ENCODE data around the gene AUH.

DNA sequence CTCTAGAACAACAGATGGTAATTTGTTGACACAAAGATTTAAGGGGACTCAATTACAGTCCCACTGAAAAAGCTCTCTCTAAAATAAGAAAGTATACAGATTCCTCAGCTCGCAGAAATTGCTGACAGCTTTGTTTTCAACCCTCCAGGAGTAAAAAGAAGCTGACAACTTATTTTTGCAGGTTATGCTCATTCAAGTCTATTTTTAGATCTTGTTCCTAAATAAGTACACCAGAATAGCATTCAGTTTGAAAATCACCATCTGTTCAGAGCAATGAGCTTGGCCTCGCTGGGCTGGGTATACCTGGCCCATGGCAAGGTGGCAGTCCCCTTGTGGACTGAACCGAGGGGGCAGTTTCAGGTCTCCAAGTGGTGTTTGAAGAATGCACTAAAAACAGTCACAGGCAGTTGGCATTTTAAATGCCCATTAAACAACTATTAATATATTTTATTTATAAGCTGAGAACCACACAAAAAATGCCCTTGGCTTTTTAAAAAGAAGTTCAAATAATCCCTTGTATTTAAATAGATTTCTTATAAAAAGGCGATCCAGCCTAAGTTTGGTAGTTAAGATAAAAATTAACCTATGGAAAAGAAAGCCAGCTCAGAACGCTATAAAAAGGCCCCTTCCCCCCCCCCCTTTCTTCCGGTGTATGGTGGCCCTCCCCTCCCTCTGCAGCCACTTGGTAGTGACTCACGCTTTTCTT lies 169.2 kb downstream of the AUH start:
- TF ChIP-seq, protein P1, sequence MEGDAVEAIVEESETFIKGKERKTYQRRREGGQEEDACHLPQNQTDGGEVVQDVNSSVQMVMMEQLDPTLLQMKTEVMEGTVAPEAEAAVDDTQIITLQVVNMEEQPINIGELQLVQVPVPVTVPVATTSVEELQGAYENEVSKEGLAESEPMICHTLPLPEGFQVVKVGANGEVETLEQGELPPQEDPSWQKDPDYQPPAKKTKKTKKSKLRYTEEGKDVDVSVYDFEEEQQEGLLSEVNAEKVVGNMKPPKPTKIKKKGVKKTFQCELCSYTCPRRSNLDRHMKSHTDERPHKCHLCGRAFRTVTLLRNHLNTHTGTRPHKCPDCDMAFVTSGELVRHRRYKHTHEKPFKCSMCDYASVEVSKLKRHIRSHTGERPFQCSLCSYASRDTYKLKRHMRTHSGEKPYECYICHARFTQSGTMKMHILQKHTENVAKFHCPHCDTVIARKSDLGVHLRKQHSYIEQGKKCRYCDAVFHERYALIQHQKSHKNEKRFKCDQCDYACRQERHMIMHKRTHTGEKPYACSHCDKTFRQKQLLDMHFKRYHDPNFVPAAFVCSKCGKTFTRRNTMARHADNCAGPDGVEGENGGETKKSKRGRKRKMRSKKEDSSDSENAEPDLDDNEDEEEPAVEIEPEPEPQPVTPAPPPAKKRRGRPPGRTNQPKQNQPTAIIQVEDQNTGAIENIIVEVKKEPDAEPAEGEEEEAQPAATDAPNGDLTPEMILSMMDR (IDR thresholded peaks at IDR 0.05; ENCODE audit: low read depth, low read length): no peak
- TF ChIP-seq EZH2phosphoT487 (IDR thresholded peaks at IDR 0.05; ENCODE audit: low read depth): no peak
